ENCODE measurements around the gene ZC3H4.

DNA sequence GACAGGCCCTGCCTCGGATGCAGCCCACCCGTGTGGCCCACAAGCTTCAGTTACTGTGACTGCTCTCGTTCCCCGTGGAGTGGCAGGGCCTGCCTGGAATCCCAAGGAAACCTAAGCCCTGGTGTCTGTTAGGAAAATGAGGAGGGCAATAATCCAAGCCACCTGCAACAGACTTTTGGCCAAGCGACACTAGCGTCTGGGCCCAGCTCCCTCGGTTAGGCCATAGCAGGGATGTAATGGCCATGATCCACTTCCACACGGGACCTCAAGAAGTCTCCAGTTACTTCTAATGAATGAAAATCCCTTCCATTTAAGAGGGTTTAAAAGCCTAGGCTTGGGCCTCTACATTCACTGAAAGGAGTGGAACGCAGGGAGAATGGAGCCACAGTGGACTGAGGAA, 8.9 kb downstream of the ZC3H4 start:
- TF ChIP-seq SIX5 (IDR thresholded peaks at IDR 0.05; ENCODE audit: low read depth, low read length) = no peak
- no peak for TF ChIP-seq JUN (IDR thresholded peaks at IDR 0.05; ENCODE audit: low read depth, low read length)
- TF ChIP-seq, protein P1, sequence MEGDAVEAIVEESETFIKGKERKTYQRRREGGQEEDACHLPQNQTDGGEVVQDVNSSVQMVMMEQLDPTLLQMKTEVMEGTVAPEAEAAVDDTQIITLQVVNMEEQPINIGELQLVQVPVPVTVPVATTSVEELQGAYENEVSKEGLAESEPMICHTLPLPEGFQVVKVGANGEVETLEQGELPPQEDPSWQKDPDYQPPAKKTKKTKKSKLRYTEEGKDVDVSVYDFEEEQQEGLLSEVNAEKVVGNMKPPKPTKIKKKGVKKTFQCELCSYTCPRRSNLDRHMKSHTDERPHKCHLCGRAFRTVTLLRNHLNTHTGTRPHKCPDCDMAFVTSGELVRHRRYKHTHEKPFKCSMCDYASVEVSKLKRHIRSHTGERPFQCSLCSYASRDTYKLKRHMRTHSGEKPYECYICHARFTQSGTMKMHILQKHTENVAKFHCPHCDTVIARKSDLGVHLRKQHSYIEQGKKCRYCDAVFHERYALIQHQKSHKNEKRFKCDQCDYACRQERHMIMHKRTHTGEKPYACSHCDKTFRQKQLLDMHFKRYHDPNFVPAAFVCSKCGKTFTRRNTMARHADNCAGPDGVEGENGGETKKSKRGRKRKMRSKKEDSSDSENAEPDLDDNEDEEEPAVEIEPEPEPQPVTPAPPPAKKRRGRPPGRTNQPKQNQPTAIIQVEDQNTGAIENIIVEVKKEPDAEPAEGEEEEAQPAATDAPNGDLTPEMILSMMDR (IDR thresholded peaks at IDR 0.05; ENCODE audit: control extremely low read depth in 1 of 3, insufficient read depth in 1 of 3, low read depth in 1 of 3, low read length in 3 of 3) = no peak
- TF ChIP-seq YY1 (IDR thresholded peaks at IDR 0.05; ENCODE audit: low read depth, low read length) = no peak
- TF ChIP-seq, protein P2, sequence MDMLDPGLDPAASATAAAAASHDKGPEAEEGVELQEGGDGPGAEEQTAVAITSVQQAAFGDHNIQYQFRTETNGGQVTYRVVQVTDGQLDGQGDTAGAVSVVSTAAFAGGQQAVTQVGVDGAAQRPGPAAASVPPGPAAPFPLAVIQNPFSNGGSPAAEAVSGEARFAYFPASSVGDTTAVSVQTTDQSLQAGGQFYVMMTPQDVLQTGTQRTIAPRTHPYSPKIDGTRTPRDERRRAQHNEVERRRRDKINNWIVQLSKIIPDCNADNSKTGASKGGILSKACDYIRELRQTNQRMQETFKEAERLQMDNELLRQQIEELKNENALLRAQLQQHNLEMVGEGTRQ (IDR thresholded peaks at IDR 0.05; ENCODE audit: low read length) = no peak
- TF ChIP-seq RAD21 (IDR thresholded peaks at IDR 0.05 in 1 of 2, conservative IDR thresholded peaks at IDR 0.05 in 1 of 2; ENCODE audit: low read depth in 2 of 2, low read length in 2 of 2) = no peak
- TF ChIP-seq JUND (IDR thresholded peaks at IDR 0.05; ENCODE audit: low read length) = no peak
- TF ChIP-seq, protein P3, sequence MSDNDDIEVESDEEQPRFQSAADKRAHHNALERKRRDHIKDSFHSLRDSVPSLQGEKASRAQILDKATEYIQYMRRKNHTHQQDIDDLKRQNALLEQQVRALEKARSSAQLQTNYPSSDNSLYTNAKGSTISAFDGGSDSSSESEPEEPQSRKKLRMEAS (IDR thresholded peaks at IDR 0.05) = no peak
- TF ChIP-seq TCF12 (IDR thresholded peaks at IDR 0.05; ENCODE audit: low read depth, low read length) = no peak
- no peak for TF ChIP-seq EZH2 (IDR thresholded peaks at IDR 0.05; ENCODE audit: low read depth, low read length, severe bottlenecking)
- no peak for TF ChIP-seq SP1 (IDR thresholded peaks at IDR 0.05; ENCODE audit: low read depth, low read length)
